Prostate gland (tissue), 2 donors: ENCODE data around the gene EDC4. TPM values are rescaled to one million over a fixed set of nuclear protein-coding genes. Genes with fewer than 3 reads are reported as not detected.
A peak's percentile ranks its signal among the peaks of the same experiment; 100 is the strongest.

Experiments used
- DNase-seq: peaks from one replicate; pipeline ENCODE4 v3.0.0-alpha.2; 2019; ENCODE audit warnings: low spot score
- H3K27ac ChIP-seq, 2 donors: fragments of 200-600 bp; sonication (generic); 2 replicates each; pipeline ENCODE4 v1.5.1; 2017 to 2019
- H3K27me3 ChIP-seq: fragments of 200-600 bp; sonication (generic); replicated peaks from 2 replicates; pipeline ENCODE4 v1.5.1; 2019; ENCODE audit not compliant: insufficient read depth
- H3K36me3 ChIP-seq, 2 donors: fragments of 200-600 bp; sonication (generic); 1 replicate in 1 of 2; 2 replicates in 1 of 2; pipeline versions ENCODE4 v1.5.1 to v1.8.1; 2017 to 2019
- H3K4me1 ChIP-seq: fragments of 200-600 bp; sonication (generic); replicated peaks from 2 replicates; pipeline ENCODE4 v1.5.1; 2019
- H3K4me3 ChIP-seq, 2 donors: fragments of 200-600 bp; sonication (generic); 2 replicates each; pipeline ENCODE4 v1.5.1; 2017 to 2019
- H3K9me3 ChIP-seq: fragments of 200-600 bp; sonication (generic); 2 replicates; pipeline ENCODE4 v1.5.1; 2017
- CTCF ChIP-seq, 4 experiments: fragments of 200-600 bp in 2 of 4; fragments of 450-650 bp in 2 of 4; sonication (generic) in 2 of 4; IDR thresholded peaks; 1 replicate in 3 of 4; 2 replicates in 1 of 4; pipeline ENCODE4 v1.5.1; 2016 to 2019; ENCODE audit warnings: antibody characterized with exemption in 4 of 4, mild to moderate bottlenecking in 2 of 4, moderate library complexity in 2 of 4
- POLR2A ChIP-seq: fragments of 450-650 bp; IDR thresholded peaks from one replicate; pipeline ENCODE4 v1.6.1; 2016; ENCODE audit warnings: antibody characterized with exemption, mild to moderate bottlenecking
- POLR2AphosphoS5 ChIP-seq: sonication (generic); formaldehyde crosslinking; IDR thresholded peaks from one replicate; pipeline ENCODE4 v1.6.1; 2017; ENCODE audit warnings: antibody characterized with exemption
- WGBS: methylation state at CpG from one replicate; pipeline ENCODE4 v1.1.5; 2018; 5-methylcytosine and 5-hydroxymethylcytosine counted together
- intact Hi-C: fragments of 100-400 bp; cut with DNase I; formaldehyde crosslinking; loops from one replicate; pipeline ENCODE4 v1.14.2; 2022
- total RNA-seq, 2 donors: library from RNA; depleted of rRNA; stranded (reverse); fragments of >200 nt; gene quantifications; one replicate each; pipeline ENCODE4 v1.1.0, GENCODE V29; 2016

The EDC4 gene
- total RNA-seq, 2 donors from 2014 or later = 47.3 to 76.5 TPM

- DNase-seq = no peak
- Histone ChIP-seq H3K27me3 (no peaks in the 10 kb centered on the region), H3K4me1 (no peaks in the 10 kb centered on the region), H3K27ac (peak overlapping the region in 1 of 2 donors; percentile 14), H3K9me3 (no peaks in the 10 kb centered on the region), H3K4me3 (no peak overlapping the region), H3K36me3 (no peaks in the 10 kb centered on the region)
- intact Hi-C loops = no loop called here
- TF ChIP-seq CTCF (IDR thresholded peaks at IDR 0.05) (no peak), POLR2AphosphoS5 (no peak), POLR2A (no peak)
- WGBS = 25% methylated on average over 6 of the region's 6 CpGs
These were observed 44.4 kb downstream of the EDC4 start for GRCh38 chr16:67917140-67917851.

GRCh38 chr16:67917852-67918236 lies 45.0 kb downstream of the EDC4 start:
- no peaks in the 10 kb centered on the region for H3K9me3 ChIP-seq
- TF ChIP-seq POLR2A = no peak
- TF ChIP-seq POLR2AphosphoS5 = no peak
- no peak for TF ChIP-seq CTCF (IDR thresholded peaks at IDR 0.05)
- peak overlapping the region in 1 of 2 donors; percentile 14 for H3K27ac ChIP-seq
- DNase-seq = no peak
- H3K4me3 ChIP-seq = no peak overlapping the region
- H3K4me1 ChIP-seq = no peaks in the 10 kb centered on the region
- no peaks in the 10 kb centered on the region for H3K27me3 ChIP-seq
- WGBS = 66% methylated on average over 4 of the region's 4 CpGs
- intact Hi-C loops = no loop called here
- no peaks in the 10 kb centered on the region for H3K36me3 ChIP-seq

- H3K4me3 ChIP-seq = no peak overlapping the region
- no peaks in the 10 kb centered on the region for H3K27me3 ChIP-seq
- intact Hi-C loops = no loop called here
- H3K9me3 ChIP-seq = no peaks in the 10 kb centered on the region
- TF ChIP-seq CTCF (IDR thresholded peaks at IDR 0.05) = no peak
- no peak for TF ChIP-seq POLR2A
- TF ChIP-seq POLR2AphosphoS5 = no peak
- 72% methylated on average over 6 of the region's 6 CpGs for WGBS
- no peaks in the 10 kb centered on the region for H3K4me1 ChIP-seq
- H3K27ac ChIP-seq = no peak overlapping the region
- no peaks in the 10 kb centered on the region for H3K36me3 ChIP-seq
- DNase-seq = no peak
These were observed 46.9 kb downstream of the EDC4 start for GRCh38 chr16:67919622-67920221.

GRCh38 chr16:67922221-67922620 lies 49.4 kb downstream of the EDC4 start:
- H3K36me3 ChIP-seq = no peaks in the 10 kb centered on the region
- DNase-seq = no peak
- 68% methylated on average over 5 of the region's 5 CpGs for WGBS
- no peaks in the 10 kb centered on the region for H3K9me3 ChIP-seq
- intact Hi-C loops = no loop called here
- H3K4me3 ChIP-seq = no peak overlapping the region
- H3K27ac ChIP-seq = no peak overlapping the region
- TF ChIP-seq POLR2AphosphoS5 = no peak
- no peaks in the 10 kb centered on the region for H3K27me3 ChIP-seq
- peaks cover 12% of the 10 kb centered on the region for H3K4me1 ChIP-seq

- DNase-seq = peak; percentile 70
- WGBS = 36% methylated on average over 8 of the region's 8 CpGs
- H3K27ac ChIP-seq = no peak overlapping the region
These were observed 49.9 kb downstream of the EDC4 start for GRCh38 chr16:67922740-67923139.

More at GRCh38 chr16:67922740-67923139, 49.9 kb downstream of the EDC4 start:
- Histone ChIP-seq H3K4me3 (no peak overlapping the region), H3K9me3 (no peaks in the 10 kb centered on the region), H3K4me1 (peaks cover 12% of the 10 kb centered on the region), H3K27me3 (no peaks in the 10 kb centered on the region), H3K36me3 (no peaks in the 10 kb centered on the region)
- no peak for TF ChIP-seq POLR2A
- peak in 1 of 4 experiments; percentile 14 for TF ChIP-seq CTCF (IDR thresholded peaks at IDR 0.05)
- TF ChIP-seq POLR2AphosphoS5 = peak; percentile 63
- intact Hi-C loops = no loop called here
